HL-60 (cell line): Measurements from ENCODE around the gene NR2F2.

ENCODE experiments used
- DNase-seq, 2 experiments: peaks; one replicate each; pipeline ENCODE4 v3.0.0-alpha.2; 2010 to 2020; ENCODE audit warnings: low read depth in 1 of 2, low spot score in 1 of 2
- H3K27ac ChIP-seq: fragments of 250-450 bp; sonication (Bioruptor Pico); replicated peaks from 2 replicates; pipeline ENCODE4 v1.5.1; 2020; ENCODE audit warnings: mild to moderate bottlenecking, moderate library complexity
- H3K27me3 ChIP-seq: fragments of 250-450 bp; sonication (Bioruptor Pico); 2 replicates; pipeline ENCODE4 v1.5.1; 2021; ENCODE audit warnings: mild to moderate bottlenecking, moderate library complexity; ENCODE audit not compliant: insufficient read depth, poor library complexity, severe bottlenecking
- H3K4me3 ChIP-seq: replicated peaks from 2 replicates; pipeline ENCODE4 v1.5.1; 2011; ENCODE audit warnings: mild to moderate bottlenecking, control low read depth, low read length; ENCODE audit not compliant: insufficient read depth
- CTCF ChIP-seq: IDR thresholded peaks from one replicate; pipeline ENCODE4 v1.5.1; 2011; ENCODE audit warnings: low read length, control low read depth, inconsistent platforms; ENCODE audit not compliant: insufficient read depth
- GABPA ChIP-seq: IDR thresholded peaks from 2 replicates; pipeline ENCODE4 v1.6.1; 2012; ENCODE audit warnings: low read depth
- POLR2AphosphoS5 ChIP-seq: IDR thresholded peaks from 2 replicates; pipeline ENCODE4 v1.6.1; 2012; ENCODE audit warnings: low read depth
- REST ChIP-seq: IDR thresholded peaks from 2 replicates; pipeline ENCODE4 v1.6.1; 2012; ENCODE audit warnings: low read depth; ENCODE audit not compliant: insufficient replicate concordance
- SPI1 ChIP-seq: IDR thresholded peaks from 2 replicates; pipeline ENCODE4 v1.6.1; 2012; ENCODE audit warnings: low read depth, mild to moderate bottlenecking, borderline replicate concordance

NR2F2 gene

GRCh38 chr15:96343113-96344059 is 12.9 kb downstream of the NR2F2 start:
- H3K4me3 ChIP-seq = no peak overlapping the region
- no peak for DNase-seq
- TF ChIP-seq GABPA = no peak
- TF ChIP-seq SPI1 = no peak
- TF ChIP-seq REST = no peak
- TF ChIP-seq POLR2AphosphoS5 = no peak
- TF ChIP-seq CTCF = no peak
- no peak overlapping the region for H3K27ac ChIP-seq
- no peaks in the 10 kb centered on the region for H3K27me3 ChIP-seq

GRCh38 chr15:96344060-96344705 is 13.7 kb downstream of the NR2F2 start:
- TF ChIP-seq POLR2AphosphoS5 (no peak), CTCF (no peak), GABPA (no peak), REST (no peak), SPI1 (no peak)
- no peak overlapping the region for H3K27ac ChIP-seq
- no peak for DNase-seq
- H3K4me3 ChIP-seq = no peak overlapping the region
- no peaks in the 10 kb centered on the region for H3K27me3 ChIP-seq

- Histone ChIP-seq H3K27me3 (no peaks in the 10 kb centered on the region), H3K27ac (no peak overlapping the region), H3K4me3 (no peak overlapping the region)
- no peak for DNase-seq
- TF ChIP-seq REST (no peak), SPI1 (no peak), GABPA (no peak), CTCF (no peak), POLR2AphosphoS5 (no peak)
Measured at GRCh38 chr15:96344706-96345559, 14.4 kb downstream of the NR2F2 start.
